PFSK-1 (cell line): Measurements from ENCODE around the gene CLIC6.

ENCODE experiments used
- POLR2AphosphoS5 ChIP-seq: IDR thresholded peaks from 2 replicates; pipeline ENCODE4 v1.6.1; 2012; ENCODE audit warnings: low read depth, mild to moderate bottlenecking, control low read depth, low read length, moderate library complexity
- SIN3A ChIP-seq: IDR thresholded peaks from 2 replicates; pipeline ENCODE4 v1.6.1; 2012; ENCODE audit warnings: mild to moderate bottlenecking, low read length, moderate library complexity, borderline replicate concordance; ENCODE audit not compliant: insufficient read depth
- TAF1 ChIP-seq: IDR thresholded peaks from 2 replicates; pipeline ENCODE4 v1.6.1; 2012; ENCODE audit warnings: low read length, control low read depth, borderline replicate concordance; ENCODE audit not compliant: insufficient read depth
- TF ChIP-seq, protein P1 (sequence below), 2 experiments: IDR thresholded peaks; 2 replicates each; pipeline versions ENCODE4 v1.6.1 to v1.8.0; 2011 to 2012; ENCODE audit warnings: low read depth in 2 of 2, low read length in 2 of 2, control low read depth in 1 of 2, inconsistent platforms in 1 of 2, mild to moderate bottlenecking in 1 of 2, moderate library complexity in 1 of 2; ENCODE audit not compliant: insufficient read depth in 1 of 2

DNA sequence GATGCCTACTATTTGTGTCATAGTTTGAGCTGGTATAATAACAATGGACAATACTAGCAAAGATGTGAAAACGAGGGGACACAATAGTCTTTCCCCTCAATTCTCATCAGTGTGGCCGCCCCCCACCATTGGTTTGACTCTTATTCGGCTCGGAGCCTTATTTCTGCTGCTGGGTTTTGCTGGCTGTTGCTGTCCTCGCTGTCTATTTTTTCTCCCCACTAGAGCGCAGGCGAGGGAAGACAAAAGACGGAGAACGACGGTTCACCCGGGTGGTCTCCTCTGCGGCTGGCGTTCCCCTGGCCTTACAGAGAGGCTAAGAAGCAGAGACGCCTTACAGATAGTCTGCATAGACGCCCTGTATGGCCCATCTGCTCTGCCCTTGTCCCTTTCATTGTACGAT is 19.4 kb downstream of the CLIC6 start:
- TF ChIP-seq, protein P1, sequence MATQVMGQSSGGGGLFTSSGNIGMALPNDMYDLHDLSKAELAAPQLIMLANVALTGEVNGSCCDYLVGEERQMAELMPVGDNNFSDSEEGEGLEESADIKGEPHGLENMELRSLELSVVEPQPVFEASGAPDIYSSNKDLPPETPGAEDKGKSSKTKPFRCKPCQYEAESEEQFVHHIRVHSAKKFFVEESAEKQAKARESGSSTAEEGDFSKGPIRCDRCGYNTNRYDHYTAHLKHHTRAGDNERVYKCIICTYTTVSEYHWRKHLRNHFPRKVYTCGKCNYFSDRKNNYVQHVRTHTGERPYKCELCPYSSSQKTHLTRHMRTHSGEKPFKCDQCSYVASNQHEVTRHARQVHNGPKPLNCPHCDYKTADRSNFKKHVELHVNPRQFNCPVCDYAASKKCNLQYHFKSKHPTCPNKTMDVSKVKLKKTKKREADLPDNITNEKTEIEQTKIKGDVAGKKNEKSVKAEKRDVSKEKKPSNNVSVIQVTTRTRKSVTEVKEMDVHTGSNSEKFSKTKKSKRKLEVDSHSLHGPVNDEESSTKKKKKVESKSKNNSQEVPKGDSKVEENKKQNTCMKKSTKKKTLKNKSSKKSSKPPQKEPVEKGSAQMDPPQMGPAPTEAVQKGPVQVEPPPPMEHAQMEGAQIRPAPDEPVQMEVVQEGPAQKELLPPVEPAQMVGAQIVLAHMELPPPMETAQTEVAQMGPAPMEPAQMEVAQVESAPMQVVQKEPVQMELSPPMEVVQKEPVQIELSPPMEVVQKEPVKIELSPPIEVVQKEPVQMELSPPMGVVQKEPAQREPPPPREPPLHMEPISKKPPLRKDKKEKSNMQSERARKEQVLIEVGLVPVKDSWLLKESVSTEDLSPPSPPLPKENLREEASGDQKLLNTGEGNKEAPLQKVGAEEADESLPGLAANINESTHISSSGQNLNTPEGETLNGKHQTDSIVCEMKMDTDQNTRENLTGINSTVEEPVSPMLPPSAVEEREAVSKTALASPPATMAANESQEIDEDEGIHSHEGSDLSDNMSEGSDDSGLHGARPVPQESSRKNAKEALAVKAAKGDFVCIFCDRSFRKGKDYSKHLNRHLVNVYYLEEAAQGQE (IDR thresholded peaks at IDR 0.05; ENCODE audit: insufficient read depth in 1 of 2, low read depth in 2 of 2, low read length in 2 of 2), result no peak
- no peak for TF ChIP-seq POLR2AphosphoS5
- TF ChIP-seq TAF1, result no peak
- TF ChIP-seq SIN3A, result no peak
